ENCODE measurements around the gene EXD3. TPM values are rescaled to one million over a fixed set of nuclear protein-coding genes. Genes with fewer than 3 reads are reported as not detected.

The EXD3 gene
- polyA plus RNA-seq, 2 of the 4 experiments (the other 2 are of a cell fraction), result 3.4 to 4.5 TPM

DNA sequence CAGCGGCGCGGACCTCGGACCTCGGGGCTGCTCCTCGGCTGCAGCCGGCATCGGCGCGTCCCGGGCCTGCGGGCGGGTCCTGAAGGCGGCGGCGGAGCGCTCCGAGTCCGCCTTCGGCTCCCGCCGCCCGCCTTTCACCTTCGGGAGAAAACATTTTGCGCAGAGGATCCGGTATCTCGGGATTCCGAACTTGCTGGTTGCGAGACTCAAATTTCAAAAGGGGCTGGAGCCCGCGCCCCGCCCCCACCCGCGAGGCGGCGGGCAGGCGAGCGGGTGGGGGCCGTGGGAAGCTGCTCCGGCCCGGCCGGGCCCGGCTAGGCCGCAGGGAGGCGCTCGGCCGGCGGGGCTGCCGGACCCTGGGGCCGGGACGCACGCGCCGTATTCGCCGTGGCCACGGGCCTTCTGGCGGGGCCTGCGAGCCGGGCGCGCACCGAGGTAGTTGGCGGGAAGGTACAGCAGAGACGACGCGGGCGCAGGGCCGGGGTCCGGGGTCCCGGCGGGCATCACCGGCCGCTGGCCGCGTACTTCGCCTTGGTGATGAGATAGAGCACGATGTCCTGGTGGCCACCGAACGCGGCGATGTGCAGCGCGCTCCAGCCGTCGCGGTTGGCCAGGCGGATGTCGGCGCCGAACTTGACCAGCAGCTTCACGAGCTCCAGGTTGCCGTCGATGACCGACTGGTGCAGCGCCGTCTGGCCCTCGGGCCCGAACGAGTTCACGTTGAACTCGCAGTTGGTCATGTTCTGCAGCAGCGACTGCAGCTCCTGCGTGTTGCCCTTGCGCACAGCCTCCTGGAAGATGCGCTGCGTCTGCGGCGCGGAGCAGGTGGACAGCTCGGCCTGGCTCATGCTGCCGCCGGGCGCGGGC, 121.6 kb downstream of the EXD3 start (continued):
- no peak for TF ChIP-seq KDM1A (IDR thresholded peaks at IDR 0.05; ENCODE audit: low read depth)
- no peak for TF ChIP-seq CBX2 (IDR thresholded peaks at IDR 0.05; ENCODE audit: borderline replicate concordance, low read depth)
- TF ChIP-seq HEYL (CRISPR knock-in tag; IDR thresholded peaks at IDR 0.05), result no peak
- no peak for TF ChIP-seq POLR2AphosphoS2 (conservative IDR thresholded peaks at IDR 0.05; ENCODE audit: low read length)
- TF ChIP-seq ZC3H11A (IDR thresholded peaks at IDR 0.05), result no peak
- peak; percentile 30; the same call in 1 of the 3 replicates for TF ChIP-seq SMC3 (IDR thresholded peaks at IDR 0.05)
- 0 out of 2 replicates have a peak, but pooled peaks have one; percentile 17 for TF ChIP-seq HOXB5 (CRISPR knock-in tag; IDR thresholded peaks at IDR 0.05)

DNA sequence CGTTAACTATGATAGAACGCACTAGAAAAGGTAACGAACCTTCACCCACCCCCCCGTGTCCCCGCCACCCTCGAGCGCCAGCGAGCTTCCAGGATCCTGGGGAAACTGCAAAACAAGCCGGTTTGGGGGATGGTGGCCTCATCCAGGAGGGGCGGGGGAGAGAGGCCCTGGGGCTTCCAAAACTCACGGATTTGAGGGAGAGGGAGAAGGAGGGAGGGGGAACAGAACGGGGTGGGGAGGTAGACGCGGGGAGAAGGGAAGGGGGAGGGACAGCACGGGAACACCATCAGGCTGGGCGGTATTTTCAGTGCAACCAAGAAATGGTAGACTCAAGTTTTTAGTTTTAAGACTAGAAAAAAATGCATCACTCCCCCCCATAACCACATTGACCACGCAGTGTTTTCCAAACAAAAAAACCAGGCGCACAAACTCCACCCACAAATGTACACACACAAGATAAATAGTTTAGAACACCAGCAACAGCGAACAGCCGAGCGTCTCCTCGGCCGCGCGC, 122.3 kb downstream of the EXD3 start:
- Histone ChIP-seq H3K4me3 (peak overlapping the region; percentile 49), H3K27ac (peak overlapping the region; percentile 58 to 90), H3K4me2 (peak overlapping the region; percentile 84), H3K9me3 (no peaks in the 10 kb centered on the region), H3K4me1 (peaks cover 28% of the 10 kb centered on the region)
- peak in 1 of 2 experiments; percentile 73 for DNase-seq (ENCODE audit: low read depth in 1 of 2, low spot score in 1 of 2)
- WGBS (ENCODE audit: missing lambda C conversion rate), result 20% methylated on average over 18 of the region's 25 CpGs
- ChIA-PET CTCF (interaction anchor here (0.6 to 2.9 kb wide), 14 partner anchors 13 to 318 kb away, joined by 3 to 25 read pairs (median 6); partner anchors contain the start of genes EHMT1, ENTPD8, EXD3 and NOXA1), POLR2A (interaction anchor here (1.9 to 2.2 kb wide), 5 partner anchors 23 to 122 kb away, joined by 8 to 19 read pairs (median 13); partner anchors contain the start of genes EXD3, NOXA1, TOR4A and TUBB4B)
- TF ChIP-seq CHD4 (IDR thresholded peaks at IDR 0.05; ENCODE audit: borderline replicate concordance), result no peak
- TF ChIP-seq CBX2 (IDR thresholded peaks at IDR 0.05; ENCODE audit: borderline replicate concordance, low read depth), result no peak
- TF ChIP-seq, protein P1, sequence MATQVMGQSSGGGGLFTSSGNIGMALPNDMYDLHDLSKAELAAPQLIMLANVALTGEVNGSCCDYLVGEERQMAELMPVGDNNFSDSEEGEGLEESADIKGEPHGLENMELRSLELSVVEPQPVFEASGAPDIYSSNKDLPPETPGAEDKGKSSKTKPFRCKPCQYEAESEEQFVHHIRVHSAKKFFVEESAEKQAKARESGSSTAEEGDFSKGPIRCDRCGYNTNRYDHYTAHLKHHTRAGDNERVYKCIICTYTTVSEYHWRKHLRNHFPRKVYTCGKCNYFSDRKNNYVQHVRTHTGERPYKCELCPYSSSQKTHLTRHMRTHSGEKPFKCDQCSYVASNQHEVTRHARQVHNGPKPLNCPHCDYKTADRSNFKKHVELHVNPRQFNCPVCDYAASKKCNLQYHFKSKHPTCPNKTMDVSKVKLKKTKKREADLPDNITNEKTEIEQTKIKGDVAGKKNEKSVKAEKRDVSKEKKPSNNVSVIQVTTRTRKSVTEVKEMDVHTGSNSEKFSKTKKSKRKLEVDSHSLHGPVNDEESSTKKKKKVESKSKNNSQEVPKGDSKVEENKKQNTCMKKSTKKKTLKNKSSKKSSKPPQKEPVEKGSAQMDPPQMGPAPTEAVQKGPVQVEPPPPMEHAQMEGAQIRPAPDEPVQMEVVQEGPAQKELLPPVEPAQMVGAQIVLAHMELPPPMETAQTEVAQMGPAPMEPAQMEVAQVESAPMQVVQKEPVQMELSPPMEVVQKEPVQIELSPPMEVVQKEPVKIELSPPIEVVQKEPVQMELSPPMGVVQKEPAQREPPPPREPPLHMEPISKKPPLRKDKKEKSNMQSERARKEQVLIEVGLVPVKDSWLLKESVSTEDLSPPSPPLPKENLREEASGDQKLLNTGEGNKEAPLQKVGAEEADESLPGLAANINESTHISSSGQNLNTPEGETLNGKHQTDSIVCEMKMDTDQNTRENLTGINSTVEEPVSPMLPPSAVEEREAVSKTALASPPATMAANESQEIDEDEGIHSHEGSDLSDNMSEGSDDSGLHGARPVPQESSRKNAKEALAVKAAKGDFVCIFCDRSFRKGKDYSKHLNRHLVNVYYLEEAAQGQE (IDR thresholded peaks at IDR 0.05), result no peak
- TF ChIP-seq HEYL (CRISPR knock-in tag; IDR thresholded peaks at IDR 0.05), result no peak
- TF ChIP-seq SMC3 (IDR thresholded peaks at IDR 0.05), result no peak
- TF ChIP-seq NPAS2 (CRISPR knock-in tag; IDR thresholded peaks at IDR 0.05; ENCODE audit: borderline replicate concordance), result no peak
- no peak for TF ChIP-seq EP300 (IDR thresholded peaks at IDR 0.05)
- TF ChIP-seq CBX8 (IDR thresholded peaks at IDR 0.05), result no peak
- no peak for TF ChIP-seq RARB (CRISPR knock-in tag; IDR thresholded peaks at IDR 0.05)
- no peak for TF ChIP-seq KDM1A (IDR thresholded peaks at IDR 0.05; ENCODE audit: low read depth)
- TF ChIP-seq ZFP36 (IDR thresholded peaks at IDR 0.05; ENCODE audit: borderline replicate concordance, partially characterized antibody), result no peak
- no peak for TF ChIP-seq NR3C1 (IDR thresholded peaks at IDR 0.05)
- no peak for TF ChIP-seq ZNF302 (CRISPR knock-in tag; IDR thresholded peaks at IDR 0.05)
- TF ChIP-seq ZSCAN20 (CRISPR knock-in tag; IDR thresholded peaks at IDR 0.05), result no peak
- FAIRE-seq, result no peak
- no peak for ATAC-seq

DNA sequence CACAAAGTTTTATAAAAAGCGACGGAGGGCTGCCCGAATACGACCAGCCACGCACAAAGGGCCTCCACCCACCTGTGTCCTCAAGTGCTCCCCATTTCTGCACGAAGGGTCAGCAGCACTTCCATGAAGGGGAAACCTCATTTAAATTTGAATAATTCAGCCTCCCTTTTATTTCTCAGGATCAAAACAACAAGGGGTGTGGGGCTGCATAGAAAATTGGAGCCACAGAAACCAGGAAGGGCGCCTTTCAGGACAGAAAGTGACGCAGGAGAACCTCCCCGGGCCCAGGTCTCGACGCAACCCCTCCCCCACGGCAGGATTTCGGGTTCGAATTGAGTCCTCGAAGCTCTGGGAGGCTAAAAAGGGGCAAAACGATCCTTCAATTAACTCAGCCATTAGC, 123.0 kb downstream of the EXD3 start:
- 80% methylated on average over 16 of the region's 16 CpGs for WGBS (ENCODE audit: missing lambda C conversion rate)
- DNase-seq (ENCODE audit: low read depth in 1 of 2, low spot score in 1 of 2) (no peak), ATAC-seq (no peak), FAIRE-seq (no peak)
- H3K4me1 ChIP-seq, result peaks cover 25% of the 10 kb centered on the region
- H3K9me3 ChIP-seq, result no peaks in the 10 kb centered on the region
- TF ChIP-seq JUNB (IDR thresholded peaks at IDR 0.05), result no peak
- TF ChIP-seq HOXB13 (CRISPR knock-in tag; IDR thresholded peaks at IDR 0.05; ENCODE audit: low read depth), result no peak
- ChIA-PET CTCF (interaction anchor here (0.6 to 1.7 kb wide), 4 partner anchors 13 to 319 kb away, joined by 3 to 4 read pairs (median 4); partner anchors contain the start of gene EHMT1), POLR2A (no interaction called here)
- H3K4me3 ChIP-seq, result no peak overlapping the region
- H3K4me2 ChIP-seq, result peak overlapping the region; percentile 84
- no peak overlapping the region for H3K27ac ChIP-seq
